NT2/D1 (cell line): Measurements from ENCODE around the gene SCN1B.
"Not testable (repeated sequence)": the region's sequence is repeated elsewhere in the genome, so short reads cannot be mapped to it uniquely, and the experiment has no call there.

Experiments
- YY1 ChIP-seq: IDR thresholded peaks from 2 replicates; pipeline ENCODE4 v1.6.1; 2011; ENCODE audit not compliant: insufficient read length, insufficient read depth
- ZNF274 ChIP-seq: IDR thresholded peaks from 2 replicates; pipeline ENCODE4 v1.6.1; 2011; ENCODE audit warnings: mild to moderate bottlenecking, low read depth, low read length

- TF ChIP-seq YY1, ZNF274: not testable (repeated sequence)
Observed at GRCh38 chr19:35007427-35007826, 22.8 kb upstream of the SCN1B start.
